ENCODE measurements around the gene RBBP8. TPM values are rescaled to one million over a fixed set of nuclear protein-coding genes. Genes with fewer than 3 reads are reported as not detected.
A peak's percentile ranks its signal among the peaks of the same experiment; 100 is the strongest.

RBBP8 gene
- total RNA-seq, 2 donors from 2014 or later = 37.5 to 69.1 TPM

- Mint-ChIP-seq H3K27ac (no peak overlapping the region), H3K36me3 (ENCODE audit: low read depth) (peaks cover 66% of the 10 kb centered on the region), H3K4me3 (no peak overlapping the region), H3K9me3 (no peaks in the 10 kb centered on the region), H3K27me3 (no peaks in the 10 kb centered on the region), H3K4me1 (peaks cover 6% of the 10 kb centered on the region)
- ATAC-seq (replicated peaks) = no peak
Measured at GRCh38 chr18:22962004-22962403, 28.9 kb downstream of the RBBP8 start.

- Mint-ChIP-seq H3K27me3 (no peaks in the 10 kb centered on the region), H3K36me3 (ENCODE audit: low read depth) (peaks cover 60% of the 10 kb centered on the region), H3K4me1 (peaks cover 6% of the 10 kb centered on the region), H3K4me3 (no peak overlapping the region), H3K9me3 (no peaks in the 10 kb centered on the region), H3K27ac (no peak overlapping the region)
- no peak for ATAC-seq (replicated peaks)
Measured at GRCh38 chr18:22964116-22964515, 31.0 kb downstream of the RBBP8 start.

- Mint-ChIP-seq H3K9me3 (no peaks in the 10 kb centered on the region), H3K27me3 (no peaks in the 10 kb centered on the region), H3K4me3 (no peak overlapping the region), H3K4me1 (peaks cover 6% of the 10 kb centered on the region), H3K36me3 (ENCODE audit: low read depth) (peaks cover 60% of the 10 kb centered on the region), H3K27ac (no peak overlapping the region)
- peak; percentile 19 for ATAC-seq (replicated peaks)
Measured at GRCh38 chr18:22964722-22965121, 31.6 kb downstream of the RBBP8 start.

- Mint-ChIP-seq H3K4me1 (no peaks in the 10 kb centered on the region), H3K4me3 (no peak overlapping the region), H3K27ac (no peak overlapping the region), H3K27me3 (no peaks in the 10 kb centered on the region), H3K36me3 (ENCODE audit: low read depth) (peaks cover 70% of the 10 kb centered on the region), H3K9me3 (no peaks in the 10 kb centered on the region)
- no peak for ATAC-seq (replicated peaks)
Measured at GRCh38 chr18:22971038-22971437, 37.9 kb downstream of the RBBP8 start.

GRCh38 chr18:22974001-22974400, 40.9 kb downstream of the RBBP8 start:
- no peaks in the 10 kb centered on the region for H3K27me3 Mint-ChIP-seq
- H3K9me3 Mint-ChIP-seq = no peaks in the 10 kb centered on the region
- no peak for ATAC-seq (replicated peaks)
- H3K36me3 Mint-ChIP-seq (ENCODE audit: low read depth) = peaks cover 73% of the 10 kb centered on the region
- H3K4me1 Mint-ChIP-seq = peaks cover 9% of the 10 kb centered on the region
- H3K4me3 Mint-ChIP-seq = no peak overlapping the region
- no peak overlapping the region for H3K27ac Mint-ChIP-seq

GRCh38 chr18:22974707-22975106, 41.6 kb downstream of the RBBP8 start:
- Mint-ChIP-seq H3K36me3 (ENCODE audit: low read depth) (peaks cover 67% of the 10 kb centered on the region), H3K9me3 (no peaks in the 10 kb centered on the region), H3K4me1 (peaks cover 9% of the 10 kb centered on the region)

GRCh38 chr18:22975508-22975907, 42.4 kb downstream of the RBBP8 start:
- Mint-ChIP-seq H3K27me3 (no peaks in the 10 kb centered on the region), H3K4me3 (no peak overlapping the region), H3K4me1 (peaks cover 13% of the 10 kb centered on the region), H3K9me3 (no peaks in the 10 kb centered on the region), H3K36me3 (ENCODE audit: low read depth) (peaks cover 64% of the 10 kb centered on the region), H3K27ac (no peak overlapping the region)
- no peak for ATAC-seq (replicated peaks)

More at GRCh38 chr18:22974707-22975106, 41.6 kb downstream of the RBBP8 start:
- Mint-ChIP-seq H3K27ac (no peak overlapping the region), H3K4me3 (no peak overlapping the region), H3K27me3 (no peaks in the 10 kb centered on the region)
- ATAC-seq (replicated peaks) = no peak

GRCh38 chr18:22977847-22978701, 44.9 kb downstream of the RBBP8 start:
- Mint-ChIP-seq H3K4me3 (peak overlapping the region; percentile 73), H3K9me3 (no peaks in the 10 kb centered on the region), H3K4me1 (peaks cover 13% of the 10 kb centered on the region), H3K27ac (peak overlapping the region; percentile 93), H3K27me3 (no peaks in the 10 kb centered on the region), H3K36me3 (ENCODE audit: low read depth) (peaks cover 67% of the 10 kb centered on the region)
- ATAC-seq (replicated peaks) = peak; percentile 91

GRCh38 chr18:22980394-22980793, 47.3 kb downstream of the RBBP8 start:
- Mint-ChIP-seq H3K36me3 (ENCODE audit: low read depth) (peaks cover 51% of the 10 kb centered on the region), H3K4me1 (peaks cover 13% of the 10 kb centered on the region), H3K9me3 (no peaks in the 10 kb centered on the region), H3K27ac (peak overlapping the region; percentile 31), H3K4me3 (no peak overlapping the region), H3K27me3 (no peaks in the 10 kb centered on the region)
- no peak for ATAC-seq (replicated peaks)

- H3K36me3 Mint-ChIP-seq (ENCODE audit: low read depth) = peaks cover 43% of the 10 kb centered on the region
- no peak overlapping the region for H3K4me3 Mint-ChIP-seq
- no peaks in the 10 kb centered on the region for H3K9me3 Mint-ChIP-seq
- no peak overlapping the region for H3K27ac Mint-ChIP-seq
- peaks cover 13% of the 10 kb centered on the region for H3K4me1 Mint-ChIP-seq
- no peaks in the 10 kb centered on the region for H3K27me3 Mint-ChIP-seq
- ATAC-seq (replicated peaks) = no peak
Measured at GRCh38 chr18:22981274-22982133, 48.4 kb downstream of the RBBP8 start.

GRCh38 chr18:22983175-22983574, 50.0 kb downstream of the RBBP8 start:
- Mint-ChIP-seq H3K9me3 (no peaks in the 10 kb centered on the region), H3K36me3 (ENCODE audit: low read depth) (peaks cover 37% of the 10 kb centered on the region), H3K27me3 (no peaks in the 10 kb centered on the region), H3K27ac (no peak overlapping the region), H3K4me1 (peaks cover 9% of the 10 kb centered on the region), H3K4me3 (no peak overlapping the region)
- ATAC-seq (replicated peaks) = no peak

- Mint-ChIP-seq H3K4me1 (peaks cover 2% of the 10 kb centered on the region), H3K36me3 (ENCODE audit: low read depth) (peaks cover 37% of the 10 kb centered on the region), H3K27ac (no peak overlapping the region), H3K4me3 (no peak overlapping the region), H3K27me3 (no peaks in the 10 kb centered on the region), H3K9me3 (no peaks in the 10 kb centered on the region)
- no peak for ATAC-seq (replicated peaks)
Measured at GRCh38 chr18:22985250-22985649, 52.1 kb downstream of the RBBP8 start.

- peaks cover 42% of the 10 kb centered on the region for H3K36me3 Mint-ChIP-seq (ENCODE audit: low read depth)
- no peak overlapping the region for H3K27ac Mint-ChIP-seq
- ATAC-seq (replicated peaks) = peak; percentile 26
- H3K4me3 Mint-ChIP-seq = no peak overlapping the region
- no peaks in the 10 kb centered on the region for H3K27me3 Mint-ChIP-seq
- no peaks in the 10 kb centered on the region for H3K4me1 Mint-ChIP-seq
- H3K9me3 Mint-ChIP-seq = no peaks in the 10 kb centered on the region
Measured at GRCh38 chr18:22987547-22988189, 54.5 kb downstream of the RBBP8 start.

GRCh38 chr18:22988208-22988607, 55.1 kb downstream of the RBBP8 start:
- Mint-ChIP-seq H3K4me1 (no peaks in the 10 kb centered on the region), H3K27ac (no peak overlapping the region), H3K4me3 (no peak overlapping the region), H3K36me3 (ENCODE audit: low read depth) (peaks cover 42% of the 10 kb centered on the region), H3K9me3 (no peaks in the 10 kb centered on the region), H3K27me3 (no peaks in the 10 kb centered on the region)
- ATAC-seq (replicated peaks) = no peak
